Left ventricle myocardium superior (tissue), 1 donor: ENCODE data around the gene TYMS. TPM values are rescaled to one million over a fixed set of nuclear protein-coding genes. Genes with fewer than 3 reads are reported as not detected.
"Not testable (repeated sequence)": the region's sequence is repeated elsewhere in the genome, so short reads cannot be mapped to it uniquely, and the experiment has no call there.

Experiments
- ATAC-seq: fragments of 200-7000 bp; cut with Tn5 transposase; one replicate; pipeline ENCODE4 v1.9.1; 2020; ENCODE audit warnings: mild to moderate bottlenecking, moderate library complexity
- DNase-seq: peaks from one replicate; pipeline ENCODE4 v3.0.0-alpha.2; 2020
- intact Hi-C: fragments of 100-400 bp; cut with micrococcal nuclease; formaldehyde crosslinking; loops from one replicate; pipeline ENCODE4 v1.11.0; 2022
- total RNA-seq: library from RNA; stranded (reverse); fragmentation: NEBNext Ultra II Directional; extraction: Animal tissue kit (Norgen Biotek cat#: 25700); gene quantifications from one replicate; pipeline ENCODE4 v1.2.1, GENCODE V29; 2021
- donor health status: DM: no; HTN: yes; CAD: no; lungs with severe emphysema.

Gene TYMS
- total RNA-seq, 1 donor from 2014 or later: 3.8 TPM

GRCh38 chr18:673317-673716 lies 15.9 kb downstream of the TYMS start:
- intact Hi-C loops: no loop called here
- ATAC-seq (peak; percentile 57), DNase-seq (no peak)

DNA sequence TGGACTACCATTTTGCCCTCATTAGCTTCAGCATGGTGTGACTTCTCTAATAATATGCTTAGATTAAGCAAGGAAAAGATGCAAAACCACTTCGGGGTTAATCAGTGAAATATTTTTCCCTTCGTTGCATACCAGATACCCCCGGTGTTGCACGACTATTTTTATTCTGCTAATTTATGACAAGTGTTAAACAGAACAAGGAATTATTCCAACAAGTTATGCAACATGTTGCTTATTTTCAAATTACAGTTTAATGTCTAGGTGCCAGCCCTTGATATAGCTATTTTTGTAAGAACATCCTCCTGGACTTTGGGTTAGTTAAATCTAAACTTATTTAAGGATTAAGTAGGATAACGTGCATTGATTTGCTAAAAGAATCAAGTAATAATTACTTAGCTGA lies 16.3 kb downstream of the TYMS start:
- intact Hi-C loops: no loop called here
- ATAC-seq (no peak), DNase-seq (no peak)

- intact Hi-C loops: no loop called here
- no peak for DNase-seq
- no peak for ATAC-seq
These were observed 17.9 kb downstream of the TYMS start for GRCh38 chr18:675307-675706.

GRCh38 chr18:676069-676468 lies 18.6 kb downstream of the TYMS start:
- intact Hi-C loops: no loop called here
- ATAC-seq: peak; percentile 80

GRCh38 chr18:676736-677135 lies 19.3 kb downstream of the TYMS start:
- ATAC-seq (no peak), DNase-seq (no peak)
- intact Hi-C loops: no loop called here

More at GRCh38 chr18:676069-676468, 18.6 kb downstream of the TYMS start:
- peak; percentile 53 for DNase-seq

DNA sequence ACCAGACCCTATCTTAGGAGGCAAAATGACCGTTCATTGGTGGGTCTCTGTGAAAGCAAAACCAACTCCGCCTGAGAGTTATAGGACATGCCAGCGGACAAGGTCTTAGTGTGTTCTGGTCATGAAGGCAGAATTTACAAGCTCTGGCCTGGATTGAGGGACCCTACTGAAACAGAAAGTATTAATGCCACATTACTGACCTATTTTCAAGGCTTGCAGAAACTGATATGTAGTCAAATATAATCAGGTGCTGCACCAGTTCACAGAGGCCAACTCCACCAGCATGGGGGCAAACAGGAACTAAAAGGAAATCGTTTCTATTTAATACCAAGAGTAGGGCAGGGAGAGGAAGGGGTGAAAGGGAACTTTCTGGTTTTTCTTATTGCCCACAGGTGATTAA lies 19.7 kb downstream of the TYMS start:
- ATAC-seq (no peak), DNase-seq (no peak)
- intact Hi-C loops: no loop called here

- intact Hi-C loops: no loop called here
- ATAC-seq (no peak), DNase-seq (no peak)
These were observed 20.5 kb downstream of the TYMS start for GRCh38 chr18:677951-678381.

DNA sequence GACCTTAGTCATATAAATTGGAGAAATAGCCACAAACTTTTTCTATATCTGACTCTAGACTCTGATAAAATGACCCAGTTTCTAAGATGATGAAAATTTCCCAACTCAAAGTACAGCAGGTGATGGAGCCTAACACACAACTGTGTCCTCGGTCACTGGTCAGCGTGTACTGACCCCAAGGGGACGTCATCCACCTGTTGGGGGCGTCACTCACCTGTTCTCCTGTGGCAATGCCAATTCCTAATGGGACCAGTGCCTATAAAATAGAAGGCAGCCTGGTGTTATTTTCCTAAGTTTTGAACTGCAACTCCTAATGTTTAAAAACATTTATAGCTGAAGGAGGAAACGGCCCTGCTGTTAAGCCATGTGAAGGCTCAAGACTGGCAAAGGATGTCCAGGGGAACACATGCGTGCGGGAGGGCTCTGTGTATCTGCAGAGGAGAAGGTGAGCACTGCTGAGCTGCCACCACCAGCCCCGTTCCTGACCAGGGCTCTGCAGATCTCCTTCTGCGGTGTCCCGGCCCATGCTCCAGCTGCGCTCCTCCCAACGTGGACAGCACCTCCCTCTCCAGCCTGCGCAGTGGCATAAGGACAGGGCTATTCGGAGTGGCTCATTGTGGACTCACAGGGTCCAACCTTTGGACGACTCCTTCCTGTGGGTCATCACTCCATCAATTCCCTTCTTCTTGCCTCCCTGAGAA lies 21.2 kb downstream of the TYMS start:
- ATAC-seq: no peak
- DNase-seq: no peak
- intact Hi-C loops: no loop called here

GRCh38 chr18:679516-679915 lies 22.1 kb downstream of the TYMS start:
- no peak for ATAC-seq
- intact Hi-C loops: no loop called here

DNA sequence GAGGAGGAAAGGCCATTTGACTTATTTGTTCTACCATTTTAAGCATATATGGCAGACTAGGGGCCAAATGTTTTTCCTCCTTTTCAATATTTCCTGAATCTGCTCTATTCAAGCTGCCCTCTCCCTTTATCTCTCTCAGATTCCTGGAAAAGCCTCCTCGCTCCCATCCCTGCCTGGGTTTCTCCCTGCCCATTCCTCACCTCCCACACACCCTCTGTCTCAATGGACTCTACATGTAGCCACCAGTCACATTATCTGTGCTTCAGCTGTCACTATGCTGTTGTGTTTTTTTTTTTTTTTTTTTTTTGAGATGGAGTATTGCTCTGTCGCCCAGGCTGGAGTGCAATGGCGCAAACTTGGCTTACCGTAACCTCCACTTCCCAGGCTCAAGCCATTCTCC lies 22.9 kb downstream of the TYMS start:
- intact Hi-C loops: no loop called here
- DNase-seq: no peak
- no peak for ATAC-seq

More at GRCh38 chr18:679516-679915, 22.1 kb downstream of the TYMS start:
- no peak for DNase-seq

GRCh38 chr18:681985-682384 lies 24.5 kb downstream of the TYMS start:
- ATAC-seq (no peak), DNase-seq (no peak)
- intact Hi-C loops: no loop called here

- intact Hi-C loops, DNase-seq, ATAC-seq: not testable (repeated sequence)
These were observed 25.0 kb downstream of the TYMS start for GRCh38 chr18:682416-682815.

DNA sequence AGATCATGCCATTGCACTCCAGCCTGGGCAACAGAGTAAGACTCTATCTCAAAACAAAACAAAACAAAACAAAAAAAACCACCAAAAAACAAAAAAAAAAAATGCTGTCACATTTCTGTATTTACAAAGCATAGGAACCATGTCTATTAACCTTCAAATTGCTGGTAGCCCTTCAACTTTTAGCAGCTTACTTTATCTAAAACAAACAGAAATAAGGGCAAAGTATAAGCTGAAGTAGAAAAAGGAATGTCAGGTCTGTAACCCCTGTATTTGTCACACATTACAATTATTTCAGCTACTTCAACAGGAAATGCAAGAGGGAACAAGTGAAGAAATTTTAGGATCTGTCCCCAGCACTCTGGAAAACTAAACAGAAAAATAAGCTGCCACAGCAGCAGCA lies 25.4 kb downstream of the TYMS start:
- ATAC-seq (no peak), DNase-seq (no peak)
- intact Hi-C loops: no loop called here

DNA sequence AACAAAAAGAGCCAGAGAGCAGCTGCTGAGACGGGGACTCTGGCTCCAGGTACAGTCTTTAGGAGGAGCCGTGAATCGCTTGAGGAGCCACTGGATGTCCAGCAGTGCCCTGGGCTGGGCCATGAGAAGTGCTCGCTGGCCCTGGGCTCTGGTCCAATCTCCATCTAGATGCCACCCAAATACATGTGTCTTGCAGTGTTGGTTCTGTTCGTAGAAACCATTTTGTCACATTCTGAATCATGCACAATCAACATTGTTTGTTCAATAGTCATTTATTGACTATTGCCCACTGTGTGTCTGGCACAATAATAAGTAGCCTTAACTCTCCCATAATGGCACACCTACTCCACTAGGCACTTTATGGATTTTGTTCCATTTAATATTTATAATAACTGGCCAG lies 26.1 kb downstream of the TYMS start:
- ATAC-seq: no peak
- DNase-seq: no peak
- intact Hi-C loops: no loop called here

- intact Hi-C loops: no loop called here
- ATAC-seq: no peak
- DNase-seq: no peak
These were observed 28.0 kb downstream of the TYMS start for GRCh38 chr18:685438-685837.

DNA sequence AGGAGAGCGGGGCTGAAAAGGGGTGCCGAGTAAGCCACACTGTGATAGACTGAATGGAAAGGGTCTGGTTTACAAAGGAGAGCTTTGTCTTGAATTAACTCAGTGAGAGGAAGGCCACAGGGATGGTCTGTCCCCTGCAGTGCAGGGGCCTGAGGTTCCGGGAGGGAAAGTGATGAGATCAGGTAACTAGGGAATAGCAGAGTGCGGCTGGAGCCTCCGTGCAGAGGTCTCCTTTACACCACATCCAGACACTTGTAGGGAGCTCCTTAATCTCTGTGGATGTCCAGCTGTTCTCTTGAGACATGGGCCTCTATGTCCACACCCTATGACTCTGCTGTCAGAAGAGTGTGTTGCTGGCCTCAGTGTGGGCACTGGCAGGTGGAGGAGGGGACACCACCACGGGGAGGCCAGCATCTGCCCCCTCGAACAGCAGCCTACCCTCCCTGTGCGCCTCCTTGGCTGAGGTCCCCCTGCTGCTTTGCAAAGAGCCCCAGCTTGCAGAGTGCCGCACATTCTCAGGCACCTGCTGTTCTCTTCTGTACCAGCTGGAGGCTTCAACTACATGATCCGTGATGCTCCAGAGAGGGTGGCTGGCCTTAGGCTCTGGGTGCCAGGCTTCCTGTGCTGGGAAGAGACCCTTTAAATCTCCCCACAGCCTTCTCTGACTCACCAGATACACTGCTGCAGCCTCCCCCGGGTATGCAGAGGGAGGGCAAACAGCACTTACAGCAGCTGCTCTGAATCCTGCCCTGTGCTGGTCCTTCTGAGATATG lies 29.1 kb downstream of the TYMS start:
- ATAC-seq (peak; percentile 34), DNase-seq (no peak)
- intact Hi-C loops: no loop called here

DNA sequence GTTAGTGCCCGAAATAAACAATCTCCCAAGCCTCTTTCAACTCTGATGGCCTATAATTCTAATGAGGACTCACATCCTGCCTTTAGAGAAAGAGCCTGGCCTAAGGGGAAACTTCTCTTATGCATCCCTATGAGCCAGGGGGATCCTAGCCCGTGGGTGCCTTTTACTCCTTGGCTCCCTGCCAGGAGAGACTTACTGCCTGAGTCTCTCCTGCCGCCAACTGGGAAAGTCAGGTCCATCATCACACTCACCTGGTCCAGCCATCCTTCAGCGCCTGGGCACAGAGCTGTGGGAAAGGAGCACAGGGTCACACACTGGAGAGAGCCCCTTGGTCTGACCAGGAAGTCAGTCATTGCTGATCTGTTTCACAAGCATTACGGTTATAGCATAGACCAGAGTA lies 30.9 kb downstream of the TYMS start:
- ATAC-seq (no peak), DNase-seq (no peak)
- intact Hi-C loops: no loop called here

GRCh38 chr18:692824-693223 lies 35.4 kb downstream of the TYMS start:
- ATAC-seq: no peak
- intact Hi-C loops: no loop called here
- DNase-seq: no peak

DNA sequence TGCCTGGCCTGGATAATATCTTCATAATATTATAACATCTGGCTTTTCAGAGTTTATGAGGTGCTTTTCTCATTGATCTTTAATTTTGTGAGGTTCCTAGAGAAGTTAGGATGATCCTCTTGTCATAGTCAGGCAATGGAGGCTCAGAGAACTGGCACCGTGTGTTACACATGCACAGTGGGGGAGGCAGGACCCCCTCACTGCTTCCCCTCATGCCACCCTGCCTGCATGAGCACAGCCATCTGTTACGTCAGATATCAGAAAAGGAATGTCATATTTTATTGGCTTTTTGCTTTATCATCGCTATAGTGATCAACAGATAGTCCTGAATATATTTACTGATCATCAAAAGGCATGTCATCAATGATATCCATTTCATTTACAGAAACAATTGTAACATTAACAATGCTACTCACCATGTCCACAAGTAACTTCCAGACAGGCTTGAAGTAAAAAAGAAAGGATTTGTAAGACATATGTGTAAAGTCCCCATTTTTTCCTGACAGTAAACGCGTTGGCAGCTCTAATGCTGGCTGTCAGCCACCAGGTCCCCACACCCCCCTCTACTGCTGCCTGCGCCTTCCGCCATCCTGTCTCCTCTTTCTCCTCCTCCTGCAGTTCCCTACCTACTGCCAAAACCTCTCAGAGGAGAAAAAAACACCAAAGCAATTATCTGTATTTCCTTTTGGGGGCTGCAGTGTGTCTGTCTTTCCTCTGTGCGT lies 36.2 kb downstream of the TYMS start:
- intact Hi-C loops: no loop called here
- ATAC-seq: peak; percentile 37

GRCh38 chr18:697012-697411 lies 39.6 kb downstream of the TYMS start:
- no peak for DNase-seq
- intact Hi-C loops: no loop called here
- no peak for ATAC-seq

More for the DNA sequence above, 36.2 kb downstream of the TYMS start:
- DNase-seq: no peak
